HG02759 (cell line): ENCODE data around the gene INTS15.

ENCODE experiments used
- ATAC-seq: cut with Tn5 transposase; IDR thresholded peaks from one replicate; pipeline ENCODE4 v1.9.1; 2021; ENCODE audit warnings: mild to moderate bottlenecking, moderate library complexity; ENCODE audit not compliant: unreplicated experiment

INTS15 gene

DNA sequence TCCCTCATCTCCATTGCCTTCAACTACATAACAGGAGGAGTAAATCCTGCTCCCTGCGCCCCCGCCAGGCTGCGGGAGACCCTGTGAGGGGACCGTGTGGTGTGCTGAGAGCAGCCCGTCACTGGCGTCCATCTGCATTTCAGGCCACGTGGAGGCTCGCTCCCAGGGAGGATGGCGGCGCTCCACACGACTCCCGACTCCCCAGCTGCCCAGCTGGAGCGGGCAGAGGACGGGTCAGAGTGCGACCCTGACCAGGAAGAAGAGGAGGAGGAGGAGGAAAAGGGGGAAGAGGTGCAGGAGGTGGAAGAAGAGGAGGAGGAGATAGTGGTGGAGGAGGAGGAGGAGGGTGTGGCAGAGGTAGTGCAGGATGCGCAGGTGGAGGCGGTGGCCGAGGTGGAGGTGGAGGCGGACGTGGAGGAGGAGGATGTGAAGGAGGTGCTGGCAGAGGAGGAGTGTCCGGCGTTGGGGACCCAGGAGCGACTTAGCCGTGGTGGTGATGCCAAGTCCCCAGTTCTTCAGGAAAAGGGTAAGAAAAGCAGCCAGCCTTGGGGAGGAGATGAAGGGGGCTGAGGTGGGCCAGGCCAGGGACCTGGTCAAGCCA, 52.5 kb downstream of the INTS15 start:
- no peak for ATAC-seq

DNA sequence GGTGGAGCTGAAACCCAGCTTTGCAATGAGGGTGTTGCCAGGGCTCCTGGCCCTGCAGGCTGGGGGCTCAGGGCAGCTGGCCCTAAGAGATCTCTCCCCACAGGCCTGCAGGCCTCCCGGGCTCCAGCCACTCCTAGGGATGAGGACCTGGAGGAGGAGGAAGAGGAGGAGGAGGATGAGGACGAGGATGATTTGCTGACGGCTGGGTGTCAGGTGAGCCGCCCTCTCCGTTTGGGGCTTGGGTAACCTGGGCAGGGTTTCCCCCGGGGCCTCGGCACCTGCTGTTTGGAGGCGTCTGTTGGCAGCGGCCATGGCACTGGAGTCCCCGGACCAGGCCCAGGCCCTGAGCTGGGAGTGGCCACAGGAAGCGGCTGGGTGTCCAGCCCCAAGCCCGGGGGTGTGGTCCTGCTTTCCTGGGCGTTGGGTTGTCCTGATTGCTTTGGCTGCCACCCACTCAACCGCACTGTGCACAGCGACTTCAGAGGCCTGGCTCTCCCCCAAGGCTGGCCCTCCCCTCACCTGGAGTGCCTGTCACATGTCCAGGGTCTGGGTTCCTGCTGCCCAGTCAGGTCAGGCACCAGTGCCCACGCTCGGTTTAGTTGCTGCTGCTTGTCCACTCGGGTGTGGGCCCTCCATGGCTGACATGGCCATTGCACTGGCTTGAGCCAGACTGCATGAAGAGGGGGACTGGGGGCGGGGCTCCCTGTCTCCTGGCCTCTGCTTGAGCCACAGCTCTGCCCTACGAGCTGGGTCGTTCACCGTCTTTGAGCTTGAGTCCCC, 53.2 kb downstream of the INTS15 start:
- no peak for ATAC-seq

DNA sequence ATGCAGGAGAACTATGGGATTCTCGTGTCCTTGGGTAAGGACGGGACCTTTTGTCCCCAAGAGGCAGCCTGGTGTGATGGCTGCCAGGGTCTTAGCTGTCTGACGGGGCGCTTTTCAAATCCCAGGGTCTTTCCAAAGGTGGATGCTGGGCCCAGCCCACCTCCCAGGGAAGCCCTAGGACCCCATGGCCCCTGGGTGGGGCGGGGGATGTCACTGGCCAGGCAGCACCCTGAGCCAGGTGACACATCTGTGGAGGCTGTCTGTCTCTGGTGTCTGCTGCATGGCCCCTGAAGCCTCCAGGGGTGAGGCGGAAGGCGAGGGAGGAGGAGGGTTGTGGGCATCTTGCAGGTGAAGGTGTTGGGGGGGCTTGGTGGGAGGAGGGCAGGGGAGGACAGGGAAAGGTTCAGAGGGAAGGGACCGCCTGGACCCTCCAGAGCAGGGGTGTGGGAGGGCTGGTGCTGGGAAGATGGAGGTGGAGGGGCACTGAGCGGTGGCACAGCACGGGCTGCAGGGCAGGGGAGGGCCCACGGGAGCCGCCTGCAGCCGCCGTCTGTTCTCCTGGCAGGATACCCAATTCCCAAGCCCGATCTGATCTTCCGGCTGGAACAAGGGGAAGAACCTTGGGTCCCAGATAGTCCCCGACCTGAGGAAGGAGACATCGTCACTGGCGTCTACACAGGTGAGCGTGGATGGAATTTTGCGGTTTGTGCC, 54.2 kb downstream of the INTS15 start:
- no peak for ATAC-seq

DNA sequence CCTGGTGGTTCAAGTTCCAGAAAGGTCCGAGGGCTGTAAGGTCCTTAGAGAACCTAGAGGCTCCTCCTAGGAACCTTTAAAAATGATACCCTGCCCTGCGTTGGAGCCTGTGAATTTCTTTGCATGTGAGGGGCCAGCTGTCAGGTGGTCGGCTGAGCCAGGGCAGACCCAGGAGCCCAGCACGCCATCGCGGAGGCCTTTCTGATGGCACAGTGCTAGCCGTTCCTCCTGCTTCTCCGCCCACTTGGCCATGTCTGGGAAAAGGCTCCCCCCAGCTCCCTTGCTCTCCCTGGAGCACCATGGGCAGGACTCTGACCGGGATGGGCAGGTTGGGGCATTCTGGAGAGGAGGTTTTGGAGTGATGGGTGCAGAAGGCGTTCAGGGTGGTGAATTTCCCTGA, 54.9 kb downstream of the INTS15 start:
- ATAC-seq: no peak

DNA sequence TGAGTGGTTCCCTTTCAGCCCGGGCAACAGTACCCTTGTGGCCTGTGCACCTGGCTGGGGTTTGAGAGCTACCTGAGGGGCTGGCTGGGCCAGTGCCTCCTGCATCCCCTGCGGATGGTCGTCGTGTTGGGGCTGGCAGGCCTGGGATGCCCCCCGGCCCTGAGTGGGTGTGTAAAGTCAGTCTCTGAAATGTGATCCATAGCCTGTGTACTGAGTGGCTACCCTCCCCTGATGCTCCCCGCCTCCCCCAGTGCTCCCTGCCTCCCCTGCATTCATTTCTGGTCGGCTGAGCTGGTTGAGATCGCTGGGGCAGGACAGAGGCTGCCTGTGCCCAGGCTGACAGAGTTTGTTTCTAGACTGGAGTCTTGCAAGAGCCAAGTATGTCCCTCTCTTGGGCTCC, 56.6 kb downstream of the INTS15 start:
- no peak for ATAC-seq

DNA sequence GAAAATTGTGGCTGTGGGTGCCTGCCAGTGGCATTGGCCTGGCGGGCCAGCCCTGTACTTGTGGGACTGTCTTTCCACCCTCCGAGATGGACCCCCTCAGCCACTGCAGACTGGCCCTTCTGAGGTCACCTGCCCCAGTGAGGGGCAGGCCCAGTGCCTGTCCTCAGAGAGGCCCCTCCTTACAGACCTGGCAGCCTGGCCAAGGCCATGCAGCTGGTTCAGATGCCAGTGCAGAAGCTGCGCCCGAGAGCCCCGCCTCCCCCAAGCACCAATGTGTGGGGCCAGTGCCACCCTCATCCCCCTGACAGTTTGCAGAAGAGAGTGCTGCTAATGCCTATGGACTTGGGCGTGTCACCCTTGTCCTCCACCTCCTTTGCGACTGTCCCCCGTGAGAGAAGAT, 57.3 kb downstream of the INTS15 start:
- no peak for ATAC-seq

DNA sequence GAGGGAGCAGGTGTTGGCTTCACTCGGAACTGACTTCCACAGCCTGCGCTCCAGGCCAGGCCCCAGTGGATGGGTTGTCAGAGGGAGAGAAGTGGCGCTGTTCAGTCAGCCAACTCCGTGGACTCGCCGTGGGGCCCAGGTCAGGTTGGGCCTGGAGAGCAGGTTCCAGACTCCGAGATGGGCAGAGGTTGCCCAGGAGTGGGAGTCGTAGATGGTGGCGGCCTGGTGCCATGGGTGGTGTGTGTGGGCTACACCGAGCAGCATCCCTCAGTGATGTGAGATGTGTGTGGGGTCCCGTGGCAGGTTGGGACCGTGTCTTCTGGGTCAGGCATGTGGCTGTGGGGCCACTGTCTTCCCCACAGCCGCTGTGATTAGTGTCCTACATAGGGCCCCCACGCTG, 57.7 kb downstream of the INTS15 start:
- no peak for ATAC-seq

DNA sequence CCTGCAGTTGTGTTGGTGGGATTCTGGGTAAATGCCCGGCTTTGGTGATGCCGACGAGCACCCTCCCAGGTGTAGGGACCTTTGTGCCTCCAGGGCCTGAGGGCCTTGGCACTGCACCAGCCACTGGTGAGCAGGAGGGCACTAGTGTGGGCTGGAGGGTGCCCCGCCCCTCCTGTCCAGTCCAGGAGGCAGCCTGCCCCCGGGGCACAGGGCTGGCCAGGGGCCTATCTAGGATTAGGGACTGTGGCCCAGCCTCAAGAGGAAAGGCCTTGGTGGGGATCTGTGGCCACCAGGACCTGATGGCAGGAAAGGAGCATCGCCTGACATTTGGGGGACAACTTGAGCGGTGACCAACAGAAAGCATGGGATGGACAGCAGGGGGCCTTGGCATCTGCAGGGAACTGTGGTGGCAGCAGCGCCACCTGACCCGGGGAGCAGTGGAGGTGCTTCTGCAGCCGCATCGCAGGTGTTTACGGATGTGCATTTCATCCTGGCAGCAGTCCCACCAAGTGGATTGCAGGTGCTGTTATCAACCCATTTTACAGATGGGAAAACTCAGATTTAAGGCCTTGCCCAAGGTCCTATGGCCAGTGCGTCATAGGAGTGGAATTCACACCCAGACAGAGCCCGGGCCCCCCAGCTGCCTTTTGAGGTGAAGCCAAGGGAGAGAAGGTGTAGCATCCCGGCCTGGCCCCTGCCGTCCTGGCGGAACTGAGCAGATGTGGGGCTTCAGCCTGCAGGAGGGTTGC, 58.4 kb downstream of the INTS15 start:
- ATAC-seq: no peak

DNA sequence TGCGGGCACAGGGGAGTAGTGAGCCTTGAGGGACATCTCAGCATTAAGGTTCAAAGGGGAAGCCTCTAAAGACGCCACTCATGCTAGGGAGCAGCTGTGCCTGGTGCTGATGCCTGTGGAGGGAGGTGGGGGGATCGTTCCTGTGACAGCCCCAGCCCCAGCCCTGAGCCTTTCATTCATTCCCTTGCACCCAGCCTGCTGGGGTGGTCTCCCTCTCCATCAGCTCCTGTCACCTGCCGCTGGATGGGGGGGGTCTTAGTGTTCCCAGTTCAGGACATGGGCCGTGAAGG, 58.9 kb downstream of the INTS15 start:
- no peak for ATAC-seq

DNA sequence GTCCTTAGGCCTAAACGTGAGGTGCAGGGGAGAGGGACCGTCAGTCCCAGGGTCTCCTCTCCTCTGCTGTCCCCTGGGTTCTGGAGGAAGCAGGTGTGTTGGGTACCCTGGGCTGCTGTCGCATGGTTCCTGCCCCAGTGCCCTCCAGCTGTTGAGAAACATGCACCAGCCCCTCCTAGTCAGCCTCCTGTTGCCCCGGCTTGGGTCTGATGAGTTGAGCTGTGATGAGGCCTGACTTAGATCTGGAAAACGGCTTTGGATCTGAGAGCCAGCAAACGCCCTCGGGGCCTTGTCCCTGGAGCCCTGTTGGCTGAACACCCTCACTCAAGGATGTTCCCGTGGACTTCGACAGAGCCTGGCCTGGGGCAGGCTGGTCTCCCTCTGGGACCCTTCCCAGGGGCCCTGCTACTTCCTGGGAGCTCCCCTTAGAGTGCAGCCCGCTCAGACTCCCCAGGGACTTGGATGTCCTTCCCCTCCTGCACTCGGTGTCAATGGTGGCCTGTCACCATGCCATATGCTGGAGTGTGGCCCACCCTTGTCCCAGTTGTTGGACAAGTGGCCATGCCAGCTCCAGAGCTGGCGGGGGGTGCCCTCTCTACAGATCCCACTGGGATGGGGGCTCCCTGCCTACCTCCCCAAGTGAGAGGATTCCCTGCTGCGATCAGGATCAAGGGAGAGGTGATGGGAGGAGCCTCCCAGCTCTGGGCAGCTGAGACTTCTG, 59.6 kb downstream of the INTS15 start:
- no peak for ATAC-seq

DNA sequence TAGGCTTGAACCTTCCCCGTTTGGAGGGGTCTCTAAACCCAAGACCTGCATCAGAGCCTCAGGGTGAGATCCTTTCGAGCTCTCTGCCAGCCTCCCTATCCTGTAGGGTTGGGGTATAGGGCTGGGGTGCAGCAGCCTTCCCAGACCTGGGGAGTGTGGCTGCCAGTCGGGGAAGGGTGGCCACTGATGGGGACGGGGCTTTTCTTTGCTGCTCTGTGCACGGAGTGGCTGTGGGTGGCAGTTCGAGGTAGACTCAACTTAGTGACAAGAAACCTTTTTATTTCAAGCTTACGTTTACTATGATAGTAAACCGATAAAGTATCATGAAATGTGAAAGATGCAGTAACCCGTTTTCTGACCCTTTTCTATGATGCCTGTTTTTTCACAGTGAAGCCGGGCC, 60.3 kb downstream of the INTS15 start:
- no peak for ATAC-seq

DNA sequence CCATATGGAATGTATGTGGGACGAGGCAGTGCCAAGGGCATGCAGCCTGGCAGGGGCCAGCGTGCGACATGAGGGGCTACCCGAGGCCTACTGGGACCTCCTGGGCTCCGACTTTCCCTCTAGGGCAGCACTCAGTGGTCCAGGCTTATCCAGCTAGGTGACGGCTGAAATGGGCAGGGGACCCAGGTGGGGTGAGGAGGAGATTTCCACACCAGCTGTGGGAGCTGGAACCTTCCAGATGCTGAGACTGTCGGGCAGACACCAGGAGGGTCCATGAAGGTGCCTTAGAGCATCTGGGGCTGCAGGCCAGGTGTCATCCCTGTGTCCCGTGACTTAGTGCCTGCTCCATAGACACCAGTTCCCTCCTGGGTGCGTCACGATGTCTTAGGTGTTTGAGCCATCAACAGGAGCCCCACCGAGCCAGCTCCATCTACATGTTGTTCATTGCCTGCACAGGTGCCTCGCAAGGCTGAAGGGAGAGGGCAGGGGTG, 60.7 kb downstream of the INTS15 start:
- no peak for ATAC-seq

DNA sequence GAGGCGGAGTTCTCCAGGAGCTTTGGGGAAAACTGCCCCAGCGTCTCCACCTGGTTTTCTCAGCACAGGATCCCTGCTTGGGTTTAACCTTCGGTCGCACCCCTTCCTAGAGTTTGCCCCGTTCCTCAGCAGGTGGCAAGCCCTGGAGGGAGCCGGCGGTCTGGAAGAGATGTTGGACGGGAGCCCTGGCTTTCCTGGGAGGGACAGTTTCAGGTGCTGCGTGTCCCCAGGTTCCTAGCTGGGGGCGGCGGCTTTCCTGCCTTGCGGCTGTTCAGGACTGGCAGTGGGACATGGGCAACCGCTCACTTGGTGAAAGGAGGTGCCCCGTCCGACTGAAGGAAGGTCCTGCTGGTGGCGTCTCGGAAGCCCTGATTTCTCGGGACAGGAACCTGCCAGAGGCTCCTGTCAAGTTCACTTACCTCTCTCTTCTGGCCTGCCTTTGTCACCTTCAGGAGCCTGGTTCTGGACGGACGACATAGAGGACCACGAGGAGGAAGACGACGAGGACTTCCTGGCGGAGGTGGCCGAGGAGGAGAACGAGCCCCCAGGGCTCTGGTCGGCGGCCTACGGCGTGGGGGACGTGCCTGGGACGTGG, 62.1 kb downstream of the INTS15 start:
- no peak for ATAC-seq

DNA sequence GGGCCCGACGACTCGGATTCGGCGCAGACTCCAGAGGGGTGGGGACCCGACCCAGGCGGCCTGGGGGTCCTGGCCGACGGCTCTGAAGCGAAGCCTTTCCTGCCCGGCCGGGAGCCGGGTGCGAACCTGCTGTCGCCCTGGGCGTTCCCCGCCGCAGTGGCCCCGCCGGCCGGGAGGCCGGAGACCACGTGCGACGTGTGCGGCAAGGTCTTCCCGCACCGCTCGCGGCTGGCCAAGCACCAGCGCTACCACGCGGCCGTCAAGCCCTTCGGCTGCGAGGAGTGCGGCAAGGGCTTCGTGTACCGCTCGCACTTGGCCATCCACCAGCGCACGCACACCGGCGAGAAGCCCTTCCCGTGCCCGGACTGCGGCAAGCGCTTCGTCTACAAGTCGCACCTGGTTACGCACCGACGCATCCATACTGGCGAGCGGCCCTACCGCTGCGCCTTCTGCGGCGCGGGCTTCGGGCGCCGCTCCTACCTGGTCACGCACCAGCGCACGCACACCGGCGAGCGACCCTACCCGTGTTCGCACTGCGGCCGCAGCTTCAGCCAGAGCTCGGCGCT, 62.7 kb downstream of the INTS15 start:
- no peak for ATAC-seq

DNA sequence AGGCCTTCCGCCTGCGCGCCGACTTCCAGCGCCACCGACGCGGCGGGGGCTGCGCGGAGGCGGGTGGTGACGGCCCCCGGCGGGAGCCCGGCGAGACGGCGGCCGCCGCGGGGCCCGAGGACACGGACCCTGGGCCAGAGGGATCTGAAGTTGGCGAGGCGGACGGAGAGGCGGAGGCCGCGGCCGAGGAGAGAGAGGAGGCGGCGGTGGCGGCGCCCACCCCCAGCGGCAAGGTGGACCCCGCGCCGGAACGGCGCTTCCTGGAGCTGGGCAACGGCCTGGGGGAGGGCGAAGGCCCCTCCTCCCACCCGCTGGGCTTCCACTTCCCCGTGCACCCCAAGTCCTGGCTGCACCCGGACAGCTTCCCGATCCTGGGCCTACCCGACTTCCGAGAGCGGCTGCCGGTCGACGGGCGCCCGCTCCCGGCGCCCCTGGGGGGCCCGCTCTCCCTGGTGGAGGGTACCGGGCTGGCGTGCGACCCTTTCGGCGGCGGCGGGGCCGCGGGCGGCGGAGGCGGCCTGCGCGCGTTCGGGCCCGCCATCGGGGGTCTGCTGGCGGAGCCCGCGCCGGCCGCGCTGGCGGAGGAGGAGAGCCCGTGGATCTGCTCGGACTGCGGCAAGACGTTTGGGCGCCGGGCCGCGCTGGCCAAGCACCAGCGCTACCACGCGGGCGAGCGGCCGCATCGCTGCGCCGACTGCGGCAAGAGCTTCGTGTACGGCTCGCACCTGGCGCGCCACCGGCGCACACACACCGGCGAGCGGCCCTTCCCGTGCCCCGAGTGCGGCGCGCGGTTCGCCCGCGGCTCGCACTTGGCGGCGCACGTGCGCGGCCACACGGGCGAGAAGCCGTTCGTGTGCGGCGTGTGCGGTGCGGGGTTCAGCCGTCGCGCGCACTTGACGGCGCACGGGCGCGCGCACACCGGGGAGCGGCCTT, 63.5 kb downstream of the INTS15 start:
- ATAC-seq: no peak

DNA sequence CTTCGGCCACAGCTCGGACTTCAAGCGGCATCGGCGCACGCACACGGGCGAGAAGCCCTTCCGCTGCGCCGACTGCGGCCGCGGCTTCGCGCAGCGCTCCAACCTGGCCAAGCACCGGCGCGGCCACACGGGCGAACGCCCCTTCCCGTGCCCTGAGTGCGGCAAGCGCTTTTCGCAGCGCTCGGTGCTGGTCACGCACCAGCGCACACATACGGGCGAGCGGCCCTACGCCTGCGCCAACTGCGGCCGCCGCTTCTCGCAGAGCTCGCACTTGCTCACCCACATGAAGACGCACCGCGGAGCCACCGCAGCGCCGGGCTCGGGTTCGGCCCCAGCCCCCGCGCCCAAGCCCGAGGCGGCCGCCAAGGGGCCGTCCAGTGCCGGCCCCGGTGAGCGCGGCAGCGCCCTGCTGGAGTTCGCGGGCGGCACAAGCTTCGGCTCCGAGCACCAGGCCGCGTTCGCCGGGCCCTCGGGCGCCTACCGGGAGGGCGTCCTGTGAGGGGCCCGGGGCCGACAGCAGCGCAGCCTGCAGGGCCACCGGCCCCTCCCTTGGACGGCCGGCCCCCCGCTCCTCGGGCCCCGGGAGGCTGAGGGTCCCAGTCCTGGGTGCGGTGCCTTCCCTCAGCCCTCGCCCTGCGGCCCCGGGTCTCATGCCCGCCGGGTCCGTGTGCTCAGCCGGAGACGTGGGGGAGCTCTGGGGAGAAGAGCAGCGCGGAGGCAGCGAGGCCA, 64.5 kb downstream of the INTS15 start:
- no peak for ATAC-seq

DNA sequence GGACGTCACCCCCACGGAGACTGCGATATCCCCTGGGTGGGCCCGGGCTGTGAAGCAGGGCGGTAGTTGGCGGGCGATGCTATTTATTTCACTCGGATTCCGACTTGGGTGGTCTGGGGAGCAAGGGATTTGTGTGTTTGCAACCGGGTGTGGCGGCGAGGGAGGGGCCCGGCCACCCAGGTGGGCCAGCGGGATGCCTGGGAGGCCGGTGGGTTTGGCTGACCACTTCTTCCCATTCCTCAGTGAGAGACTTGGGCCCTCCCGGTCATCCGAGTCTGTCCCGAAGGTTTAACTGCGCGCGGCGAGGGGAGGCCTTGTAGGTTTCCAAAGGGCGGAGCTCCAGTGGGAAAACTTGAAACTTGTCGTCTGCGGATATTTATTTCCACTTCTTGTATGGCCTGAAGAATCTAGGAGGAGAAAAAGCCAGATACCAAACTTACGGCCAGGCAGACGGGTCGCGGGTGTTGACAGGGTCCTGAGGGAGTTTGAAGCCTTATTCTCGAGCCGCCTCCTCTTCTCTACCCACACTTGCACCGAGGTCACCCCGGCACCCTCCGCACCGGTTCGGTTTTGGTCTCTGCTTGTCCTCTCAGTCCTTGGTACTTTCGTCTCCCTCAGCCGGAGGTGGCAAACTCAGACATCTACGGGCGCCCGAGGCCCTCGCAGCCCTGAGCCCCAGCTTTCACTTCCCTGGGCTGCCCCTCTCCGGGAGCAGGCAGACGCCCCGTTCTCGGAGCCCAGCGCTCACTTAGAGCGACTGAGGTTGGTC, 65.2 kb downstream of the INTS15 start:
- ATAC-seq: no peak
